HG03108 (cell line): ENCODE results near the gene UFSP2.
"Not testable (repeated sequence)": the region's sequence is repeated elsewhere in the genome, so short reads cannot be mapped to it uniquely, and the experiment has no call there.

Experiments
- ATAC-seq: cut with Tn5 transposase; IDR thresholded peaks from one replicate; pipeline ENCODE4 v1.9.1; 2021; ENCODE audit warnings: moderate library complexity; ENCODE audit not compliant: unreplicated experiment

UFSP2 gene

GRCh38 chr4:185387957-185388356, 37.8 kb downstream of the UFSP2 start:
- no peak for ATAC-seq

- ATAC-seq: no peak
Observed at GRCh38 chr4:185384930-185385331, 40.8 kb downstream of the UFSP2 start.

DNA sequence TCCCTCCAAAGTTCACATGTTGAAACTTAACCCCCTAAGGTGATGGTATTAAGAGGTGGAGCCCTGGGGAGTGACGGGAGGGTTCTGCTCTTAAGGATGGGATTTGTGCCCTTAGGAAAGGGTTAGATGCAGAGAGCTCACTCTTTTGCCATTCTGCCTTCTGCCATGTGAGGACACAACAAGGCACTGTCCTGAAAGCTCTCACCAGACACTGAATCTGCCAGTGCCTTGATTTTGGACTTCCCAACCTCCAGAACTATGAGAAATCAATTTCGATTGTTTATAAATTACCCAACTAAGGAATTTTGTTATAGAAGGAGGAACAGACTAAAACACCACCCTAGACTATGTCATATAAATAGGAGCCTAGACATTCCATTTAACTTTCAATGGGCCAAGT, 41.7 kb downstream of the UFSP2 start:
- no peak for ATAC-seq

DNA sequence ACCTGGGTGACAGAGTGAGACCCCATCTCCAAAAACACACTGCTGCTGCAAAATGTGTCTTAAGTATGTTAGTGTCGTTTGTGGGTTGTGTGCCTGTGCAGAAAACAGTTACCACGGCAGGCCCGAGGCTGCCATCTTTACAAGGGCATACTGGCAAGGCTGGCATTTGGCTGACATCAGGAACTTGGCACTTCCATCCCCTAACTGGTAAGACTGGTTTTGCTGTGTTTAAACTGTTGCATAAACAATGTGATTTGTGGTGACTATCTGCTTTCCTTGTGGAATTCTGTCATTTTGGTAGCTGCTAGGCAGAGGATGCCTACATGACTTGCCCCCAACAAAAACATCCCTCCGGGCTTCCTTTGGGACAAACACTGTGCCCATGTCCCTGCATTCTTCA, 42.3 kb downstream of the UFSP2 start:
- no peak for ATAC-seq

- no peak for ATAC-seq
Observed at GRCh38 chr4:185382754-185383153, 43.0 kb downstream of the UFSP2 start.

DNA sequence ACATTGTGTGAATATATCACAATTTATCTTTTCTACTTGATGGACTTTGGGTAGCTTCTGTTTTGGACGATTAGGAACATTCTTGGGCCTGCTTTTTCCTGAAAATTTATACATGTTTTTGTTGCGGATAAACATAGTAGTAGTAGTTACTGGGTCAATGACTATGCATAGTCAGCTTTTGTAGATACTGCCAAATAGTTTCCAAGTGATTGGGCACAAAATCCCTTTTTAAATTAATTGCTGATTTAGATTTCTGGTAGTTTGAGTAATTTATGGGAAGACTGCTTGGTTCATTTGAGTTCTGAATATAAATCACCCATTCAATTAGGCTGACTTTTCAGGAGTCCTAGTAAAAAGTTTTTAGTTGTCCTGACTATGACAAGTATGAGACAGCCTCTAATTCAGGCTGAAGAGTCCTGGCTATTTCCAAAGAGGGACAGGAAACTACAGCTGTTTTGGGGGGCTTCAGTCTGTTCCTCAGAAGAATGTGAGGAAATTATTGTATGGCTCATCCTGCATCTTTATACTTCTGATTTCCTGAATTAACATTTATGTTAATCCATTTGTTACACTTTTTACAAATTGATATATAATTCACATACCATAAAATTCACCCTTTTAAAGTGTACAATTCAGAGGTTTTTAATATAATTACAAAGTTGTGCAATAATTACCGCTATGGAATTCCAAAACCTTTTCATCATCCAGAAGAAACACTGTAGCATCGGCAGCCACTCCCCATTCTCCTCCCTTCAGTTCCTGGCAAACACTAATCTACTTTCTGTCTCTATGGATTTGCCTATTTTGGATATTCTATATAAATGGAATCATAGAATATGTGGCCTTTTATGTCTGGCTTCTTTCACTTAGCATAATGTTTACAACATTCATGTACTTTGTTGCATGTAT, 44.2 kb downstream of the UFSP2 start:
- no peak for ATAC-seq

- ATAC-seq: no peak
Observed at GRCh38 chr4:185380320-185380719, 45.4 kb downstream of the UFSP2 start.

GRCh38 chr4:185379326-185380295, 46.2 kb downstream of the UFSP2 start:
- ATAC-seq: no peak

GRCh38 chr4:185378264-185378663, 47.5 kb downstream of the UFSP2 start:
- ATAC-seq: no peak

DNA sequence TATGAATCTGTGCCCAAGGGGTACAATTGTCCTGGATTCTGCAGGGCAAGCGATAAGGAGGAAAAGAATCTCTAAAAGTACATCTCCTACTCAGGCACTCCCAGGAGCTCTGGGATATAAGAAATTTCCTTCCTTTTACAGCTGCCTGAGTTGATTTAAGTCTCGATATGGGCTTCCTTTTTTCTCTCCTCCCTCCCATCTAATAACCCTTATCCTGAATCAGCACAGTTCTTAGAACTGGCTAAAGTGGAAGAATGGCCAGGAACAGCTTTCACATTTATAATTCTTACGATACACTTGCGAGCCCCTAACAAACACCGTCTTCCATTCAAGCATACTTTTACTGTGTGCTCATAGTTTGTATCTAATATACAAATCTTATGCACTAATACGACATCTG, 51.2 kb downstream of the UFSP2 start:
- no peak for ATAC-seq

DNA sequence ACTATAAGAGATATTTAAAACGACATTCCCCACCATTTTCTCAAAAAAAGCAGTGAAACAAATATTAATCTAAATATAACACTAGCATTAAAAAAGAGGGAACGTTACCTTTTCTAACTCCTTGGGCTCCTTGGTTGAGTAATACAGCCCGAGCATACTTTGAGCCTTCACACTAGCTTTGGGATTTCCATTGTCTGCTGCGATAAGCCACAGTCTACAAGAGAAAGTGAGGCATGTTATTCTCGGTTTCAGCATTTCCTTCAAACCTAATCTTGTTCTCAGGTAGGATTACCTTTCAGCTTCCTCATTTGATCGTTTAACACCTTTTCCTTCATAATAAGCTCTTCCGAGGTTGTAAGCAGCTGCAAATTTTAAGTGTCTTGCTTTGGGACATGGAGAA, 51.7 kb downstream of the UFSP2 start:
- ATAC-seq: no peak

- no peak for ATAC-seq
Observed at GRCh38 chr4:185371702-185372101, 54.1 kb downstream of the UFSP2 start.

GRCh38 chr4:185370268-185370949, 55.4 kb downstream of the UFSP2 start:
- ATAC-seq: no peak

DNA sequence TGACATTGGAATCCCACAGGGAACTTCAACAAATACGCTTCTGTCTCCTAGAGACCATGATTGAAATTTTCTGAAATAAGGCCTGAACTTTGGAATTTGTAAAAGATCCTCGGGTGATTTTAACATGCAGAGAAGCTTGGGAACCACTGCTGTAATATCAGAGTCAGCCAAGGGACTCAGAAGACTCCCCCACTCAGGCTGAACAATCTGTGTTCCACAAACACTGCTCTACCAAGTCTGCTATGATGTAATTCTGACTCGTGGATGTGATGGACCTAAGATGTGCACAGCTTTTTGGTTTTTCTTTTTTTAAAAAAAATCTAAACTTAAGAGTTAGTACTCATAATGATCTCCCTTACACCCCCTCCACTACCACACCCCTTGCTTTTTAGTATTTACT, 56.0 kb downstream of the UFSP2 start:
- no peak for ATAC-seq

DNA sequence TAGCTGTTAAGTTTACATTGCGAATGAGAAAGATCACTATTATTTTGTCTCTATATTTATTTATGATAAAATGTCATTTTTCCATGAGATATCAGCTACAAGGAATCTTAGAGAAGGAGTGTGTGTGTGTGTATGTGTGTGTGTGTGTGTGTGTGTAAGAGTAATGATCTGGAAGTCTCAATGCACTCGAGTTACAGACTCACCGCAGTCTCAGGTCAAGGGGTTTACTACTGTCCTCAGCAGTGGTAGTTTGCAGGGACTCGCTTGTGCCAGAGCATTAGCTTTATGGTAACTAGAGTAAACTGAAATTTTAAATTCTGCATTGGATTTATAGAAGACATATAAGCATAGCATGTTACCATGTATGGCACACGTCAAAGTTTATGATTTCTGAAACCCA, 60.9 kb downstream of the UFSP2 start:
- ATAC-seq: no peak

- ATAC-seq: no peak
Observed at GRCh38 chr4:185363251-185363650, 62.5 kb downstream of the UFSP2 start.

DNA sequence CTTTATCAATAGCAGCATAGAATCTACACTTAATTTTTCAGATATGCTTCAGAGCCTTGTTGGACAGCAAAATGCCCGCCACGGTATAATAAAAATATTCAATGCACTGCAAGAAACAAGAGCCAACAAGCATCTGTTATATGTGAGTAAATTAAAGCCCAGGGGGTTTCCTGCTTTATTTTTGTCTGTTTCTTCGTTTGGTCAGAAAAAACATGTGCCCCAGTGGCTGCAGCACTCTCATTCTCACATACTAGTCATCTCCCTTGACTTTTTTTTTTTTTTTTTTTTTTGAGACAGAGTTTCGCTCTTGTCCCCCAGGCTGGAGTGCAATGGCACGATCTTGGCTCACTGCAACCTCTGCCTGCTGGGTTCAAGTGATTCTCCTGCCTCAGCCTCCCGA, 63.2 kb downstream of the UFSP2 start:
- ATAC-seq: not testable (repeated sequence)

DNA sequence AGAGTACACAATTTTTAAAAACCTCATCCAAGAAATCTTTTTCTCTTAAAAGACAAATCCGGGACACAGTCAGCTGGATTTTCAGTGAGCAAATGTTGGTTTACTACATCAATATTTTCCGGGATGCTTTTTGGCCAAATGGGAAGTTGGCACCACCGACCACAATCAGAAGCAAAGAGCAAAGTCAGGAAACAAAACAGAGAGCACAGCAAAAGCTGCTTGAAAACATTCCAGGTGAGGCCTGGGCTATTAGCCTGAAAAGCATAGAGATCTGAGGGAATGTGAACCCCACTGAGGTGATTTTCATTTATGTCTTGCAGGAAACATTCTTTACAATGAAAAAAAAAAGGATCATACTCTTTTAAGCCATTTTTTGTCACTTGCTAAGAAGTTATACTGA, 63.9 kb downstream of the UFSP2 start:
- ATAC-seq: no peak

DNA sequence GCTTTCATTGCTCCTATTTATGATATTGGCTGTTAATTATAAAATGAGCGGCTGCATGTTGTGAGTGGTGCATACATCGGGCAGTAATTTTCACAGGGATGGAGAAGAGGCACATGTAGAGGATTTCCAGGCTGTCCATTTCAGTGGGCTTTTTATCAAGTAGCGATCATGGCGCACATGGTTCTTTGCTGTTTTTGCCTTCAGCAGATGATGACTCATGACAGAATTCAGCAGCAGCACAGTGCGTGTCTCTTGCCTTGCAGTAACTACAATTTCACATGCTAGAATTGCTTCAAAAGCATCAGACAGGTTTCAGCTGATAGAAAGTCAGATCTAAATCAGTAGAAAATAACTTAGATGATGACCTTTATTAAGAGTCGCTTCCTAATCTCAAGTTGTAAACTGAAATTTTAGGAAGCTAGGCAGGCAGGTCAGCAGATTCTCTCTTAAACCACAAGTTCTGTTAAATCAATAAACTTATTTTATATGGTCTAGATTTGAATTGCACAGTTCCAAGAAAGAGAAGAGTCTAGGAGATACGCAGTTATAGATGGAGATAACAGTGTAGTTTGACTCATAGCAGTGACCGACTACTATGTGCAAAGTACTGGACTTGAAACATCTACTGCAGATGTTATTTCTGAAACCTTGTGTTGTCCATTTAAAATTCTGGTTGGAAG, 65.9 kb downstream of the UFSP2 start:
- no peak for ATAC-seq

DNA sequence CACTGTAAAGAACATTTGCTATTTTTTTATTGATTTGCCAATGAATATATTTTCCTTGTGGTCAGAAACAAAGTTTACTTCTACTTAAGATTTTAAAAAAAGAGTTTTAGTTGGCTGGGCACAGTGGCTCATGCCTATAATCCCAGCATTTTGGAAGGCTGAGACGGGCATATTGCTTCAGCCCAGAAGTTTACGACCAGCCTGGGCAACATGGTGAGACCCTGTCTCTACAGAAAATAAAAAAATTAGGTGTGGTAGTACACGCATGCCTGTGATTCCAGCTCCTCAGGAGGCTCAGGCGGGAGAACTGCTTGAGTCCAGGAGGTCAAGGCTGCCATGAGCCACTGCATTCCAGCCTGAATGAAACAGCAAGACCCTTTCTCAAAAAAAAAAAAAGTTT, 66.8 kb downstream of the UFSP2 start:
- no peak for ATAC-seq

DNA sequence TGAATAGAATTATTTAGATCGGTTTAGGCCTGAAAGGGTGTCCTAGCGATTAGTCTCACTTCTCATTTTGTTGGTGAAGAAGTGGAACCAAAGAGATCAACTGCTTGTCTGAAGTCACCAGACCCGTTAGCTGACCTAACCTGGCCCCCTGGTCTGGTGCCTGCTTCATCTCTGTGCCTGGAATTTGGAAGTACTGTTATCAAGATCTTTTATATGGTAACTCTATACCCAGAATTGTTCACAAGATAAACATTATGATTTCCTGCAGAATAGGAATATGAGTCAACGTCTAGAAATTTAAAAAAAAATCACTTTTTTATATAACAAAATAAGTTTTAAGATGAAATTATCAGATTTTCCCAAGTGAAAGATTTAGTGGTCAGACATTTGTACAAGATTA, 67.2 kb downstream of the UFSP2 start:
- ATAC-seq: no peak
